ENCODE data around the gene ARL3.

Gene ARL3

GRCh38 chr10:102727037-102727818 is 13.0 kb upstream of the ARL3 start:
- TF ChIP-seq MYC (IDR thresholded peaks at IDR 0.05; ENCODE audit: low read depth, low read length) (no peak), CTCF (IDR thresholded peaks at IDR 0.05; ENCODE audit: low read depth, low read length) (no peak), POLR2A (IDR thresholded peaks at IDR 0.05; ENCODE audit: extremely low read depth, insufficient read length) (no peak)
- TF ChIP-seq, protein P1, sequence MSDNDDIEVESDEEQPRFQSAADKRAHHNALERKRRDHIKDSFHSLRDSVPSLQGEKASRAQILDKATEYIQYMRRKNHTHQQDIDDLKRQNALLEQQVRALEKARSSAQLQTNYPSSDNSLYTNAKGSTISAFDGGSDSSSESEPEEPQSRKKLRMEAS (IDR thresholded peaks at IDR 0.05; ENCODE audit: low read depth, low read length) = no peak
- DNase-seq (ENCODE audit: low read depth) = no peak
- H3K4me3 ChIP-seq (ENCODE audit: low read depth, low read length) = no peak overlapping the region

GRCh38 chr10:102726274-102726673 is 12.1 kb upstream of the ARL3 start:
- no peak for DNase-seq (ENCODE audit: low read depth)
- TF ChIP-seq, protein P1 (IDR thresholded peaks at IDR 0.05; ENCODE audit: low read depth, low read length) = no peak
- no peak for TF ChIP-seq CTCF (IDR thresholded peaks at IDR 0.05; ENCODE audit: low read depth, low read length)
- no peak for TF ChIP-seq MYC (IDR thresholded peaks at IDR 0.05; ENCODE audit: low read depth, low read length)
- no peak for TF ChIP-seq POLR2A (IDR thresholded peaks at IDR 0.05; ENCODE audit: extremely low read depth, insufficient read length)
- H3K4me3 ChIP-seq (ENCODE audit: low read depth, low read length) = no peak overlapping the region

GRCh38 chr10:102723989-102724388 is 9.8 kb upstream of the ARL3 start:
- no peak for TF ChIP-seq POLR2A (IDR thresholded peaks at IDR 0.05; ENCODE audit: extremely low read depth, insufficient read length)
- no peak for TF ChIP-seq CTCF (IDR thresholded peaks at IDR 0.05; ENCODE audit: low read depth, low read length)
- no peak for TF ChIP-seq MYC (IDR thresholded peaks at IDR 0.05; ENCODE audit: low read depth, low read length)
- TF ChIP-seq, protein P1 (IDR thresholded peaks at IDR 0.05; ENCODE audit: low read depth, low read length) = no peak
- no peak overlapping the region for H3K4me3 ChIP-seq (ENCODE audit: low read depth, low read length)
- DNase-seq (ENCODE audit: low read depth) = no peak

- TF ChIP-seq, protein P1 (IDR thresholded peaks at IDR 0.05; ENCODE audit: low read depth, low read length) = no peak
- TF ChIP-seq POLR2A (IDR thresholded peaks at IDR 0.05; ENCODE audit: extremely low read depth, insufficient read length) (no peak), CTCF (IDR thresholded peaks at IDR 0.05; ENCODE audit: low read depth, low read length) (no peak), MYC (IDR thresholded peaks at IDR 0.05; ENCODE audit: low read depth, low read length) (no peak)
- no peak for DNase-seq (ENCODE audit: low read depth)
- H3K4me3 ChIP-seq (ENCODE audit: low read depth, low read length) = no peak overlapping the region
Measured at GRCh38 chr10:102721954-102722353, 7.8 kb upstream of the ARL3 start.

- no peak overlapping the region for H3K4me3 ChIP-seq (ENCODE audit: low read depth, low read length)
- TF ChIP-seq, protein P1 (IDR thresholded peaks at IDR 0.05; ENCODE audit: low read depth, low read length) = no peak
- TF ChIP-seq POLR2A (IDR thresholded peaks at IDR 0.05; ENCODE audit: extremely low read depth, insufficient read length) = no peak
- no peak for TF ChIP-seq CTCF (IDR thresholded peaks at IDR 0.05; ENCODE audit: low read depth, low read length)
- no peak for TF ChIP-seq MYC (IDR thresholded peaks at IDR 0.05; ENCODE audit: low read depth, low read length)
- no peak for DNase-seq (ENCODE audit: low read depth)
Measured at GRCh38 chr10:102720775-102721301, 6.6 kb upstream of the ARL3 start.

Measured in NB4 (cell line).